Mesenchymal stem cell (in vitro differentiated cells and primary cell): ENCODE data around the gene DAGLA.

Experiments
- DNase-seq: peaks from one replicate; pipeline ENCODE4 v3.0.0-alpha.2; 2013
- H2AFZ ChIP-seq: one replicate; pipeline ENCODE4 v1.6.1; 2013; ENCODE audit warnings: low read depth, mild to moderate bottlenecking, control low read depth, inconsistent platforms, low read length, moderate library complexity
- H2AK5ac ChIP-seq: 2 replicates; pipeline ENCODE4 v1.6.1; 2013; ENCODE audit warnings: low read length, moderate library complexity, mild to moderate bottlenecking, inconsistent platforms; ENCODE audit not compliant: severe bottlenecking
- H2BK120ac ChIP-seq: one replicate; pipeline ENCODE4 v1.6.1; 2013; ENCODE audit warnings: low read depth, mild to moderate bottlenecking, inconsistent platforms, low read length, moderate library complexity
- H2BK12ac ChIP-seq, 2 experiments: one replicate each; pipeline ENCODE4 v1.6.1; 2013; ENCODE audit warnings: inconsistent platforms in 2 of 2, low read length in 2 of 2, mild to moderate bottlenecking in 2 of 2, moderate library complexity in 2 of 2, control low read depth in 1 of 2
- H2BK15ac ChIP-seq: one replicate; pipeline ENCODE4 v1.6.1; 2013; ENCODE audit warnings: mild to moderate bottlenecking, low read depth, inconsistent platforms; ENCODE audit not compliant: poor library complexity, severe bottlenecking
- H2BK5ac ChIP-seq: 2 replicates; pipeline ENCODE4 v1.6.1; 2013; ENCODE audit warnings: low read depth, mild to moderate bottlenecking, low read length, control low read depth, inconsistent platforms; ENCODE audit not compliant: poor library complexity, severe bottlenecking
- H3K14ac ChIP-seq, 2 experiments: one replicate each; pipeline ENCODE4 v1.6.1; 2013; ENCODE audit warnings: inconsistent platforms in 2 of 2, low read length in 2 of 2, control low read depth in 1 of 2, mild to moderate bottlenecking in 1 of 2, moderate library complexity in 1 of 2
- H3K18ac ChIP-seq, 2 experiments: one replicate each; pipeline ENCODE4 v1.6.1; 2013; ENCODE audit warnings: inconsistent platforms in 2 of 2, low read length in 2 of 2, control low read depth in 1 of 2, low read depth in 1 of 2, mild to moderate bottlenecking in 1 of 2
- H3K23ac ChIP-seq, 2 experiments: one replicate each; pipeline ENCODE4 v1.6.1; 2013; ENCODE audit warnings: inconsistent platforms in 2 of 2, low read length in 2 of 2, mild to moderate bottlenecking in 2 of 2, moderate library complexity in 2 of 2, control low read depth in 1 of 2
- H3K27ac ChIP-seq: 2 replicates; pipeline ENCODE4 v1.5.1; 2013; ENCODE audit warnings: mild to moderate bottlenecking, moderate library complexity, low read length, control low read depth, inconsistent platforms; ENCODE audit not compliant: poor library complexity, severe bottlenecking
- H3K27me3 ChIP-seq, 2 experiments: 2 replicates each; pipeline versions ENCODE4 v1.6.1 to v1.7.0; 2013; ENCODE audit warnings: low read length in 2 of 2, mild to moderate bottlenecking in 2 of 2, moderate library complexity in 2 of 2, control low read depth in 1 of 2, inconsistent platforms in 1 of 2; ENCODE audit not compliant: control insufficient read depth in 1 of 2, insufficient read depth in 1 of 2
- H3K36me3 ChIP-seq, 2 experiments: 2 replicates each; pipeline versions ENCODE4 v1.6.1 to v1.7.0; 2013; ENCODE audit warnings: low read length in 2 of 2, control low read depth in 1 of 2, inconsistent platforms in 1 of 2, low read depth in 1 of 2, mild to moderate bottlenecking in 1 of 2; ENCODE audit not compliant: insufficient read depth in 2 of 2, control insufficient read depth in 1 of 2
- H3K4ac ChIP-seq, 2 experiments: one replicate each; pipeline ENCODE4 v1.6.1; 2013; ENCODE audit warnings: inconsistent platforms in 2 of 2, low read length in 2 of 2, mild to moderate bottlenecking in 2 of 2, moderate library complexity in 2 of 2, control low read depth in 1 of 2, low read depth in 1 of 2
- H3K4me1 ChIP-seq: 2 replicates; pipeline ENCODE4 v1.6.1; 2013; ENCODE audit warnings: low read depth, low read length, control low read depth; ENCODE audit not compliant: control insufficient read depth, insufficient read depth
- H3K4me2 ChIP-seq: 2 replicates; pipeline ENCODE4 v1.6.1; 2013; ENCODE audit warnings: low read length, mild to moderate bottlenecking, inconsistent platforms; ENCODE audit not compliant: poor library complexity, severe bottlenecking
- H3K4me3 ChIP-seq, 2 experiments: 2 replicates each; pipeline versions ENCODE4 v1.5.1 to v1.7.0; 2013; ENCODE audit warnings: low read length in 2 of 2, mild to moderate bottlenecking in 2 of 2, control low read depth in 1 of 2, low read depth in 1 of 2; ENCODE audit not compliant: insufficient read depth in 1 of 2
- H3K79me1 ChIP-seq: replicated peaks from 2 replicates; pipeline ENCODE4 v1.6.1; 2013; ENCODE audit warnings: mild to moderate bottlenecking, control low read depth, low read length, inconsistent platforms; ENCODE audit not compliant: poor library complexity, severe bottlenecking
- H3K9ac ChIP-seq: 2 replicates; pipeline ENCODE4 v1.7.0; 2013; ENCODE audit warnings: mild to moderate bottlenecking, low read length, moderate library complexity
- H3K9me3 ChIP-seq: 2 replicates; pipeline ENCODE4 v1.7.0; 2013; ENCODE audit warnings: mild to moderate bottlenecking, low read length; ENCODE audit not compliant: control insufficient read depth
- H4K8ac ChIP-seq: one replicate; pipeline ENCODE4 v1.6.1; 2013; ENCODE audit warnings: inconsistent platforms, mild to moderate bottlenecking, low read length, moderate library complexity
- H4K91ac ChIP-seq: one replicate; pipeline ENCODE4 v1.6.1; 2013; ENCODE audit warnings: mild to moderate bottlenecking, low read length, inconsistent platforms
- WGBS: methylation state at CpG from one replicate; pipeline ENCODE4 v1.1.7; 2013; ENCODE audit warnings: mixed read lengths; 5-methylcytosine and 5-hydroxymethylcytosine counted together

Gene DAGLA

DNA sequence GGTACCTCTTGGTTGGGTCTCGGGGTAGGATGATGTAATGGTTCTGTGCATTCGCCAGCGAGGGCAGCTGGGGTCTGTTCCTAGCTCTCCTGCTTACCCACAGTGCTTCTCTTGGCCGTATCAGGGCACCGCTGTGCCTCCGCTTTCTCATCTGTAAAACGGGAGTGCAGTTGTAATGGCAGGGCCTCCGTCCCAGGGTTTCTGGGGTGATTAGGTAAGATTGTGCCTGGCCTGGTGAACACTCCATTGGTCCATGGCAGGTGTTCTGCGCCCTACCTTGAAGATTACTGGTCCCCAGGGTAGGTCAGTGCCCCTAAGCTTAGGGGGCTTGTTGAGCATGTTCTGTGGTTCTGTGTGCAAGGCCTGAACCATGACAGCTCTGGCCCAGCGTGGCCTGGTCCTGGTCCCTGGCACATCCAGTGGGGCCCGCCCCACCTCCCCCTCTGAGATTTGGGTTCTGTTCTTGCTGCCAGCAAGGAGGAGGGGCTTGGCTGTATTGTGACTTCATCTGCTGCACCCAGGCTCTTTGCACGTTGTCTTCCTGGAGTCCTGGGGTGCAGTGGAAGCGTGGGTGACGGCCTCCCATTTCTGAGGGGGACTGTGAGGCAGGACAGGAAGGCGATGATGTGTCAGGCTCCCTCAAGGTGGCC is 77.1 kb downstream of the DAGLA start:
- H2BK120ac ChIP-seq, result no peak overlapping the region
- WGBS, result 96% methylated on average over 15 of the region's 15 CpGs
- peak overlapping the region in 1 of 2 experiments; percentile 56 for H3K14ac ChIP-seq
- H4K8ac ChIP-seq, result peak overlapping the region; percentile 73
- DNase-seq, result no peak
- peaks cover 36% of the 10 kb centered on the region for H3K79me1 ChIP-seq
- no peak overlapping the region for H3K4me2 ChIP-seq
- peak overlapping the region in 1 of 2 experiments; percentile 53 for H3K4ac ChIP-seq
- H3K27me3 ChIP-seq, result peaks cover 0 to 46% of the 10 kb centered on the region in 2 experiments
- peak overlapping the region; percentile 96 for H2AK5ac ChIP-seq
- peak overlapping the region; percentile 36 for H4K91ac ChIP-seq
- H3K27ac ChIP-seq, result no peak overlapping the region
- H2AFZ ChIP-seq, result no peak overlapping the region
- H3K18ac ChIP-seq, result peak overlapping the region in 1 of 2 experiments; percentile 37
- H3K36me3 ChIP-seq, result peaks cover 0 to 12% of the 10 kb centered on the region in 2 experiments
- peaks cover 69% of the 10 kb centered on the region for H3K4me1 ChIP-seq
- no peak overlapping the region for H2BK5ac ChIP-seq
- no peak overlapping the region for H3K23ac ChIP-seq
- no peak overlapping the region for H3K9ac ChIP-seq
- H3K4me3 ChIP-seq, result no peak overlapping the region
- peak overlapping the region in 1 of 2 experiments; percentile 46 for H2BK12ac ChIP-seq
- H3K9me3 ChIP-seq, result no peaks in the 10 kb centered on the region
- H2BK15ac ChIP-seq, result peak overlapping the region; percentile 15

- H3K14ac ChIP-seq, result no peak overlapping the region
- peaks cover 70% of the 10 kb centered on the region for H3K4me1 ChIP-seq
- no peak overlapping the region for H2BK12ac ChIP-seq
- DNase-seq, result no peak
- 88% methylated on average over 13 of the region's 13 CpGs for WGBS
- H4K91ac ChIP-seq, result no peak overlapping the region
- H3K18ac ChIP-seq, result no peak overlapping the region
- no peak overlapping the region for H3K4me3 ChIP-seq
- H3K23ac ChIP-seq, result no peak overlapping the region
- no peaks in the 10 kb centered on the region for H3K9me3 ChIP-seq
- no peak overlapping the region for H3K4ac ChIP-seq
- H4K8ac ChIP-seq, result no peak overlapping the region
- H3K4me2 ChIP-seq, result no peak overlapping the region
- no peak overlapping the region for H2BK5ac ChIP-seq
- H3K27me3 ChIP-seq, result peaks cover 0 to 58% of the 10 kb centered on the region in 2 experiments
- H2AFZ ChIP-seq, result no peak overlapping the region
- H3K79me1 ChIP-seq, result peaks cover 29% of the 10 kb centered on the region
- peaks cover 0 to 15% of the 10 kb centered on the region in 2 experiments for H3K36me3 ChIP-seq
- no peak overlapping the region for H2BK120ac ChIP-seq
- H2AK5ac ChIP-seq, result no peak overlapping the region
- no peak overlapping the region for H3K9ac ChIP-seq
- H3K27ac ChIP-seq, result no peak overlapping the region
- no peak overlapping the region for H2BK15ac ChIP-seq
Measured at GRCh38 chr11:61760946-61761345, 80.8 kb downstream of the DAGLA start.

GRCh38 chr11:61761440-61762222 is 81.4 kb downstream of the DAGLA start:
- Histone ChIP-seq H3K9ac (no peak overlapping the region), H3K14ac (no peak overlapping the region), H2BK120ac (no peak overlapping the region), H3K18ac (no peak overlapping the region), H3K4ac (no peak overlapping the region), H3K4me3 (no peak overlapping the region), H3K36me3 (peaks cover 0 to 15% of the 10 kb centered on the region in 2 experiments), H2AK5ac (no peak overlapping the region), H2BK5ac (no peak overlapping the region), H3K23ac (no peak overlapping the region), H3K27ac (no peak overlapping the region), H4K91ac (no peak overlapping the region), H2BK12ac (no peak overlapping the region), H3K9me3 (no peaks in the 10 kb centered on the region), H3K79me1 (peaks cover 24% of the 10 kb centered on the region), H2AFZ (no peak overlapping the region), H4K8ac (no peak overlapping the region), H3K4me2 (no peak overlapping the region), H2BK15ac (no peak overlapping the region), H3K27me3 (peaks cover 0 to 58% of the 10 kb centered on the region in 2 experiments), H3K4me1 (peaks cover 70% of the 10 kb centered on the region)
- WGBS, result 86% methylated on average over 11 of the region's 11 CpGs
- no peak for DNase-seq

DNA sequence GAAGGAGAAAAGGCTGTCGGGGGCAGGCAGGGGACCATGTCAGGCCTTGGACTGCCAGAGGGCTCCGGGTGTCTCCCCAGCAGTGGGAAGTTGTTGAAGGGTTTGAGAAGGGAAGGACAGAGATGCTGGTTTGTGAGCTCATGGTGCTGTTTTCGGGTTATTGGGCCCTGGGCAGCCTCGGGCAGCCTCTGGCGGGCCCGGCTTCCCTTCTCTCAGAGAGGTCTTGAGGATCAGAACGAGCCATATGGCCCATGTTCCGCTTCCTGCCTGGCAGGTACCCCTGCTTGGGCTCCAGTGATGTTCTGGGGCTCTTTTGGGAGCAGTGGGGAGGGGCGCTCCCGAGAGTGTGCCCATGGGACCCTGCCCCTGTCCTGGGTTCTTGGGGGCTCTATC is 82.0 kb downstream of the DAGLA start:
- Histone ChIP-seq H3K18ac (no peak overlapping the region), H3K79me1 (peaks cover 21% of the 10 kb centered on the region), H2AFZ (no peak overlapping the region), H3K4ac (no peak overlapping the region), H4K91ac (no peak overlapping the region), H4K8ac (no peak overlapping the region), H2BK120ac (no peak overlapping the region), H2BK12ac (no peak overlapping the region), H3K4me1 (peaks cover 70% of the 10 kb centered on the region), H2BK5ac (no peak overlapping the region), H2BK15ac (no peak overlapping the region), H3K23ac (no peak overlapping the region), H2AK5ac (no peak overlapping the region), H3K4me2 (no peak overlapping the region), H3K9ac (no peak overlapping the region), H3K14ac (no peak overlapping the region), H3K9me3 (no peaks in the 10 kb centered on the region), H3K36me3 (peaks cover 0 to 15% of the 10 kb centered on the region in 2 experiments), H3K4me3 (no peak overlapping the region), H3K27ac (no peak overlapping the region), H3K27me3 (peaks cover 0 to 58% of the 10 kb centered on the region in 2 experiments)
- DNase-seq, result no peak
- WGBS, result 93% methylated on average over 9 of the region's 10 CpGs
